Measurements from ENCODE around the gene NR4A2.

Gene NR4A2

DNA sequence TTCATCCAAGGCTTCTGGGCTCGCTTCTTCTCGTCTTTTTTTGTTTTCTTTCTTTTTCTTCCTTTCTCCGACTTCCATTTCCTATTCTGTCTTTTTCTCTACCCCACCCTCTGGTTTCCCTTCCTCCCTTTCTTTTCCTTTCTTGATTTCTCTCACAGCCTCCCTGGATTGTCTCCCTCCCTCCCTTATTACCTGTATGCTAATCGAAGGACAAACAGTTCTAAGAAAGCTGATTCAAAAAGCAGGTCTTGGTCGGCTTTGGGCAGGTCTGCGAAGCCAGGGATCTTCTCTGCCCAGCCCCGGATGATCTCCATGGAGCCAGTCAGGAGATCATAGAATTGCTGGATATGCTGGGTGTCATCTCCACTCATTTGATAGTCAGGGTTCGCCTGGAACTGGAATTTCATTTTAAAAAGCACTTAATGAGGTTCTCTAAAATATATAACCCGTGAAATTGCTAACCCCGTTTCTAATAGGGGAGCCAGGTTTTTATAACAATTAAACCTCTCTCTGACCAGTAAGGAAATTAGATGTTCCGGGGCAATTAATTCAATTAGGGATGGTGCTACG lies 5.9 kb downstream of the NR4A2 start:
- peaks cover 9% of the 10 kb centered on the region; the same call in 1 of the 2 replicates for H3K27me3 ChIP-seq (ENCODE audit: insufficient read depth, low read depth)
- no peaks in the 10 kb centered on the region for H3K36me3 ChIP-seq (ENCODE audit: insufficient read depth)
- no peak overlapping the region for H3K27ac ChIP-seq
- H3K79me2 ChIP-seq (ENCODE audit: insufficient read depth, low read depth): no peaks in the 10 kb centered on the region
- H4K20me1 ChIP-seq (ENCODE audit: insufficient read depth): no peaks in the 10 kb centered on the region
- TF ChIP-seq, protein P1, sequence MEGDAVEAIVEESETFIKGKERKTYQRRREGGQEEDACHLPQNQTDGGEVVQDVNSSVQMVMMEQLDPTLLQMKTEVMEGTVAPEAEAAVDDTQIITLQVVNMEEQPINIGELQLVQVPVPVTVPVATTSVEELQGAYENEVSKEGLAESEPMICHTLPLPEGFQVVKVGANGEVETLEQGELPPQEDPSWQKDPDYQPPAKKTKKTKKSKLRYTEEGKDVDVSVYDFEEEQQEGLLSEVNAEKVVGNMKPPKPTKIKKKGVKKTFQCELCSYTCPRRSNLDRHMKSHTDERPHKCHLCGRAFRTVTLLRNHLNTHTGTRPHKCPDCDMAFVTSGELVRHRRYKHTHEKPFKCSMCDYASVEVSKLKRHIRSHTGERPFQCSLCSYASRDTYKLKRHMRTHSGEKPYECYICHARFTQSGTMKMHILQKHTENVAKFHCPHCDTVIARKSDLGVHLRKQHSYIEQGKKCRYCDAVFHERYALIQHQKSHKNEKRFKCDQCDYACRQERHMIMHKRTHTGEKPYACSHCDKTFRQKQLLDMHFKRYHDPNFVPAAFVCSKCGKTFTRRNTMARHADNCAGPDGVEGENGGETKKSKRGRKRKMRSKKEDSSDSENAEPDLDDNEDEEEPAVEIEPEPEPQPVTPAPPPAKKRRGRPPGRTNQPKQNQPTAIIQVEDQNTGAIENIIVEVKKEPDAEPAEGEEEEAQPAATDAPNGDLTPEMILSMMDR (conservative IDR thresholded peaks at IDR 0.05; ENCODE audit: low read depth, low read length): no peak
- no peak overlapping the region for H3K4me2 ChIP-seq
- H3K4me1 ChIP-seq (ENCODE audit: low read depth, poor library complexity, severe bottlenecking): no peaks in the 10 kb centered on the region
- no peak overlapping the region for H3K9ac ChIP-seq
- H3K4me3 ChIP-seq (IDR thresholded peaks at IDR 0.05; ENCODE audit: insufficient read depth, low read depth, low read length): no peak overlapping the region
- H2AFZ ChIP-seq (ENCODE audit: low read depth): no peak overlapping the region

DNA sequence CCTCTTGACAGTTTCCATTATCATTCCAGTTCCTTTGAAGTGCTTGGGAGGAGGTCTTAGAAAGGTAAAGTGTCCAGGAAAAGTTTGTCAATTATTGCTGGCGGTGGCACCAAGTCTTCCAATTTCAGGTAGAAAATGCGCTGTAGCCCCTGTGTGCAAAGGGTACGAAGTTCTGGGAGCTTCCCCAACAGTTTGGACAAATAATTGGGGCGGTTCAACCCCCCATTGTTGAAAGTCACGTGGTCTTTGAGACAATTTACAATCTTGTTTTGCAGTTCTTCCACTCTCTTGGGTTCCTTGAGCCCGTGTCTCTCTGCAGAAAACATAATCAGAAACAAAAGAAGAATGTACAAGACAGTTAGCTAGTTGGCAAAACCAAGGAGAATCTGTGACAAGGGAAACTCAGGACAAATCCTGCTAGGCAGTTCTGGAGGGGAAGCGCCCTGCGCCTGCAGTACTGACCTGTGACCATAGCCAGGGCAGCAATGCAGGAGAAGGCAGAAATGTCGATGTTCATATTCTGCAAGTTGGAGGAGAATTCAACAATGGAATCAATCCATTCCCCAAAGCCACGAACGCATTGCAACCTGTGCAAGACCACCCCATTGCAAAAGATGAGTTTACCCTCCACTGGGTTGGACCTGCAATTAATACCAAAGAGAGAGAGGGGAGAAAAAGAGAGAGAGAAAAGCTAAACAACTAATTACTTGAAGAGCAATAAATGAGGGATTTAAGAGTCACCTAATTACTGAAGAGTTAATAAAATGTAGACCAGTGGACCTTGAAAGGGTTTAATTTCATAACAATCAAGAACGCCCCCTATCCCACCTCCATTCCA lies 6.6 kb downstream of the NR4A2 start:
- Histone ChIP-seq H4K20me1 (ENCODE audit: insufficient read depth) (no peaks in the 10 kb centered on the region), H3K4me3 (IDR thresholded peaks at IDR 0.05; ENCODE audit: insufficient read depth, low read depth, low read length) (no peak overlapping the region), H3K79me2 (ENCODE audit: insufficient read depth, low read depth) (no peaks in the 10 kb centered on the region), H3K4me1 (ENCODE audit: low read depth, poor library complexity, severe bottlenecking) (no peaks in the 10 kb centered on the region), H3K9ac (no peak overlapping the region), H3K27ac (no peak overlapping the region), H2AFZ (ENCODE audit: low read depth) (no peak overlapping the region), H3K36me3 (ENCODE audit: insufficient read depth) (no peaks in the 10 kb centered on the region), H3K4me2 (no peak overlapping the region), H3K27me3 (ENCODE audit: insufficient read depth, low read depth) (peaks cover 2% of the 10 kb centered on the region; the same call in 1 of the 2 replicates)
- TF ChIP-seq, protein P1 (conservative IDR thresholded peaks at IDR 0.05; ENCODE audit: low read depth, low read length): no peak

DNA sequence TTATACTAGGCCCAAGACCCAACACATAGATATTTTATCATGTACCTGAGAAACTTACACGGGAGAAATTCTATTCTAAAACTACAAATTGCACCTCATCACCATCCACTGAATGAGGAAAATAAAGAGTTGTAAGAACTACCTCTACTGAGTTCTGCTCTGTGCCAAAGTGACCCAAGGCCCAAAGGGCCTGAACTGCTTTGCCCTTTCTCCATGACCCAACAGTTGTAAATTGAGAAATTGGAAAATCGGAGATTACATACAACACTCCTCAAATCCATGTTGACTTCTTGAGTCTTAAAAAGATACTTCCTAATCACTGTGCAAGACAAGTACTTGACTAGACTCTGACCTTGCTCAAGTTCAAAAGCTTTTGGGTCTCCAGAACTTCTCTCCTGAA lies 8.8 kb downstream of the NR4A2 start:
- no peak overlapping the region for H3K27ac ChIP-seq
- H3K4me1 ChIP-seq (ENCODE audit: low read depth, poor library complexity, severe bottlenecking): no peaks in the 10 kb centered on the region
- no peaks in the 10 kb centered on the region for H3K27me3 ChIP-seq (ENCODE audit: insufficient read depth, low read depth)
- no peak overlapping the region for H3K4me3 ChIP-seq (IDR thresholded peaks at IDR 0.05; ENCODE audit: insufficient read depth, low read depth, low read length)
- no peaks in the 10 kb centered on the region for H3K36me3 ChIP-seq (ENCODE audit: insufficient read depth)
- no peak overlapping the region for H3K9ac ChIP-seq
- no peak overlapping the region for H2AFZ ChIP-seq (ENCODE audit: low read depth)
- no peak overlapping the region for H3K4me2 ChIP-seq
- TF ChIP-seq, protein P1 (conservative IDR thresholded peaks at IDR 0.05; ENCODE audit: low read depth, low read length): no peak
- H4K20me1 ChIP-seq (ENCODE audit: insufficient read depth): no peaks in the 10 kb centered on the region
- H3K79me2 ChIP-seq (ENCODE audit: insufficient read depth, low read depth): no peaks in the 10 kb centered on the region

DNA sequence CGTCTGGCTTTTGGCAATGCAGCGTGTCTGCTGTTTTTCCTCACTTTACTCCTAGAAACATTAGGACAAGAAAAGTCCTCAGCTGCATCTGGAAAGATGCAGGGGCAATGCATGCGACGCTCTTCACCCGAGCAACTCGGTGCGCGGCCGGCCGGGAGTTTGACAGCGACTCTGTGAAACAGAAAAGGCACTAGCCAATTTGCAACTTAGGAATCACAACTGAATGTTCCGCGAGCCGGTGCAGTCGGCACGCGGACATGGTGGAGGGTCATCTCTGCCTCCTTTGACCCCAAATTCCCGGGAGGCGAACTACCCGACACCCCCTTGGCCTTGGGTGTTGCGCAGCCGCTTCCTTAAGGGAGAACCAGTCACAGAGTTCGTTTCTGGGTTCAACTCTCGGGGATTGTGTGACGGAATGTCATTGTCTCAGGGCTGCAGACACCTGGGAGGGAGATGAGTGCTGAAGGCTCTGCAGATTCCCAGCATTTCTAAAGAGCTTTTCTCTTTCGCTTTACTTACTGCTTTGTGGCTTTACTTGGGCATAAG lies 9.8 kb downstream of the NR4A2 start:
- Histone ChIP-seq H3K27me3 (ENCODE audit: insufficient read depth, low read depth) (no peaks in the 10 kb centered on the region), H3K79me2 (ENCODE audit: insufficient read depth, low read depth) (no peaks in the 10 kb centered on the region), H4K20me1 (ENCODE audit: insufficient read depth) (no peaks in the 10 kb centered on the region), H3K36me3 (ENCODE audit: insufficient read depth) (no peaks in the 10 kb centered on the region), H3K4me3 (IDR thresholded peaks at IDR 0.05; ENCODE audit: insufficient read depth, low read depth, low read length) (no peak overlapping the region), H2AFZ (ENCODE audit: low read depth) (no peak overlapping the region), H3K4me1 (ENCODE audit: low read depth, poor library complexity, severe bottlenecking) (no peaks in the 10 kb centered on the region), H3K27ac (no peak overlapping the region), H3K9ac (no peak overlapping the region), H3K4me2 (no peak overlapping the region)
- TF ChIP-seq, protein P1 (conservative IDR thresholded peaks at IDR 0.05; ENCODE audit: low read depth, low read length): no peak

Data from KMS-11 (cell line).